ENCODE results near the gene COPS4. TPM values are rescaled to one million over a fixed set of nuclear protein-coding genes. Genes with fewer than 3 reads are reported as not detected.

Gene COPS4
- total RNA-seq, 1 donor from 2014 or later, result 34.4 TPM

- H3K36me3 Mint-ChIP-seq, result peaks cover 4% of the 10 kb centered on the region
- H3K4me3 Mint-ChIP-seq, result peak overlapping the region; percentile 95
- H3K4me1 Mint-ChIP-seq (ENCODE audit: unreplicated experiment), result peaks cover 31% of the 10 kb centered on the region
- peak overlapping the region; percentile 96 for H3K27ac Mint-ChIP-seq
- no peaks in the 10 kb centered on the region for H3K9me3 Mint-ChIP-seq
- no peak for TF ChIP-seq CTCF (conservative IDR thresholded peaks at IDR 0.05)
- H3K27me3 Mint-ChIP-seq, result no peaks in the 10 kb centered on the region
- no peak for DNase-seq (ENCODE audit: extremely low spot score, unreplicated experiment)
Observed at GRCh38 chr4:83011689-83012199, 23.2 kb upstream of the COPS4 start.

GRCh38 chr4:83012200-83012686 is 22.7 kb upstream of the COPS4 start:
- TF ChIP-seq CTCF (conservative IDR thresholded peaks at IDR 0.05), result no peak
- peak overlapping the region; percentile 95 for H3K4me3 Mint-ChIP-seq
- H3K27ac Mint-ChIP-seq, result peak overlapping the region; percentile 96
- H3K9me3 Mint-ChIP-seq, result no peaks in the 10 kb centered on the region
- H3K36me3 Mint-ChIP-seq, result peaks cover 4% of the 10 kb centered on the region
- H3K4me1 Mint-ChIP-seq (ENCODE audit: unreplicated experiment), result peaks cover 31% of the 10 kb centered on the region
- DNase-seq (ENCODE audit: extremely low spot score, unreplicated experiment), result peak; percentile 73
- H3K27me3 Mint-ChIP-seq, result no peaks in the 10 kb centered on the region

- Mint-ChIP-seq H3K4me1 (ENCODE audit: unreplicated experiment) (peaks cover 30% of the 10 kb centered on the region), H3K36me3 (peaks cover 2% of the 10 kb centered on the region), H3K9me3 (no peaks in the 10 kb centered on the region), H3K27me3 (no peaks in the 10 kb centered on the region), H3K27ac (peak overlapping the region; percentile 93), H3K4me3 (peak overlapping the region; percentile 95)
- peak; percentile 99 for DNase-seq (ENCODE audit: extremely low spot score, unreplicated experiment)
- TF ChIP-seq CTCF (conservative IDR thresholded peaks at IDR 0.05), result peak; percentile 71
Observed at GRCh38 chr4:83012687-83013419, 22.1 kb upstream of the COPS4 start.

- Mint-ChIP-seq H3K9me3 (no peaks in the 10 kb centered on the region), H3K27me3 (no peaks in the 10 kb centered on the region), H3K4me1 (ENCODE audit: unreplicated experiment) (peaks cover 27% of the 10 kb centered on the region), H3K36me3 (no peaks in the 10 kb centered on the region), H3K27ac (peak overlapping the region; percentile 93), H3K4me3 (peak overlapping the region; percentile 95)
- no peak for TF ChIP-seq CTCF (conservative IDR thresholded peaks at IDR 0.05)
- no peak for DNase-seq (ENCODE audit: extremely low spot score, unreplicated experiment)
Observed at GRCh38 chr4:83013420-83013867, 21.5 kb upstream of the COPS4 start.

- no peaks in the 10 kb centered on the region for H3K36me3 Mint-ChIP-seq
- no peak for TF ChIP-seq CTCF (conservative IDR thresholded peaks at IDR 0.05)
- H3K9me3 Mint-ChIP-seq, result no peaks in the 10 kb centered on the region
- DNase-seq (ENCODE audit: extremely low spot score, unreplicated experiment), result no peak
- H3K4me1 Mint-ChIP-seq (ENCODE audit: unreplicated experiment), result peaks cover 27% of the 10 kb centered on the region
- H3K27me3 Mint-ChIP-seq, result no peaks in the 10 kb centered on the region
- peak overlapping the region; percentile 95 for H3K4me3 Mint-ChIP-seq
- H3K27ac Mint-ChIP-seq, result peak overlapping the region; percentile 93
Observed at GRCh38 chr4:83013902-83014301, 21.1 kb upstream of the COPS4 start.

Measured in type B pancreatic cell (in vitro differentiated cells).